Measurements from ENCODE around the gene GLT1D1. TPM values are rescaled to one million over a fixed set of nuclear protein-coding genes. Genes with fewer than 3 reads are reported as not detected.

The GLT1D1 gene
- total RNA-seq, 2 donors from 2014 or later, result 0.14 to 0.21 TPM

DNA sequence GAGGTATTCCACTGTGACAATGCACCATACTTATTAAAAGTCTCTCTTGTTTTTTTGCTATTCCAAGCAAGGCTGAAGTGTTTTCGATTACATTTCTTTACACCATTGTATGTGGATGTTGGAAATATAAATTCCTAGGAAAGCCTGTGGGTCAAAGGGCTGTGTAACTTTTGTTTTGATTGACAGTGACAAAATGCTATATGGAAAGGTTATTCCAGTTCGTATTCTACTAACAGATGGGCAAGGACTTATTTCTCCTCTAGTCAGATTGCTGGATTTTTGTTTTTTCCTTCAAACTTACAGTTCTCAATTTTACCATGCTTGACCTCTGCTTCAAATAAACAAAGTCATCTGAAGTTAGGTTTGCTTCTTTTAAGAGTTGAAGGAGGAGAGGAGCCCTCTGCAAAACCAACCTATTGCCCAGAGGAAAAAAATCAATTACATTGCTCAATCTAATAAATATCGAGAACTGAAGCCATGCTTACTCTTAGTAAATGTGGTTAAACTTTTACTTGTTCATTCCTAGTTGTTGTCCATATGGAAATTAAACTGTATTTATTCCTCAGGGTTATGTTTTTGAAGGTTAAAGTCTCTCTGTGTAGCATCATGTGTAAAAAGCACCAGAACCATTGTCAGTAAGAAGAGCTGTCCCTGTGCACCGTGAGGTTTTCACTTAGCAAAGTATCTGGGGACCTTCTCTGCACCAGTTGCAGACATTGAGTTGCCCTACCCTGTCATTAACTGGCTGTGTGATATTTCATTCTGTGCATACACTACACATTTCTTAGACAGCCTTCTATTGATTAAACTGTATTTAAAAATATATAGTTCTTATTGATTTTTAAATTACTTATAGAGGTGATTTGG is 26.9 kb downstream of the GLT1D1 start:
- Mint-ChIP-seq H3K27ac (no peak overlapping the region), H3K4me1 (ENCODE audit: low read depth in 2 of 2) (no peaks in the 10 kb centered on the region), H3K9me3 (no peaks in the 10 kb centered on the region), H3K36me3 (peaks cover 16% of the 10 kb centered on the region), H3K4me3 (no peak overlapping the region), H3K27me3 (no peaks in the 10 kb centered on the region)
- ATAC-seq (no peak), DNase-seq (ENCODE audit: low spot score) (no peak)

DNA sequence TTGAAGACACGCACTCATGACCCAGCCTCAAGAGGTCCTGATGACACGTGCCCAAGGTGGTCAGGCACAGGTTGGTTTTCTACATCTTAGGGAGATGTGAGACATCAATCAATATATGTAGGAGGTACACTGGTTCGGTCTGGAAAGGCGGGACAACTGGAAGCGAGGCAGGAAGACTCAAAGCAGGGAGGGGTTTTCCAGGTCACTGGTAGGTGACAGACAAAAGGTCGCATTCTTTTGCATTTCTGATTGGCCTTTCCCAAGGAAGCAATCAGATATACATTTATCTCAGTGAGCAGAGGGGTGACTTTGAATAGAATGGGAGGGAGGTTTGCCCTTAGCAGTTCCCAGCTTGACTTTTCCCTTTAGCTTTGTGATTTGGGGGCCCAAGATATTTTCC is 38.6 kb downstream of the GLT1D1 start:
- H3K27me3 Mint-ChIP-seq, result no peaks in the 10 kb centered on the region
- H3K36me3 Mint-ChIP-seq, result no peaks in the 10 kb centered on the region
- H3K9me3 Mint-ChIP-seq, result no peaks in the 10 kb centered on the region
- H3K4me1 Mint-ChIP-seq (ENCODE audit: low read depth in 2 of 2), result no peaks in the 10 kb centered on the region
- H3K27ac Mint-ChIP-seq, result no peak overlapping the region
- ATAC-seq (no peak), DNase-seq (ENCODE audit: low spot score) (no peak)
- no peak overlapping the region for H3K4me3 Mint-ChIP-seq

DNA sequence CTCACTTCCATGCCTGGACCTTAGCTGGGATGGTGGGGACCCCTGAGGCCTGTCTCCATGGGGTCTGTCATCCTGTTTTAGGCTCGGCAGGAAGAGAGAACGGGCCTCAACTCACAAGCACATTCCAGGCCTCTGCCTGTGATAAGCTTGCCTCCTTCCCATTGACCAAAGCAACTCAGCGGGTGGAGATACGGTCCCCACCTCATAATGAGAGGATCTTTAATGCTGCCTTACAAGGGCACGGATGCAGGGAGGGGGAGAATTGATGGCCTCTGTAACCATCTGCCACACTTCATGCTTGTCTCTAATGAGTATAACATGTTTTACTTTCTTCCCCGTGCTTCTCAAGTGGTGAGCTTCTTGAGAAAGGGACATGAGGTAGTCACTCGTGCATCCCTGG is 50.0 kb downstream of the GLT1D1 start:
- no peak overlapping the region for H3K27ac Mint-ChIP-seq
- H3K4me3 Mint-ChIP-seq, result no peak overlapping the region
- H3K9me3 Mint-ChIP-seq, result no peaks in the 10 kb centered on the region
- DNase-seq (ENCODE audit: low spot score) (no peak), ATAC-seq (no peak)
- H3K4me1 Mint-ChIP-seq (ENCODE audit: low read depth in 2 of 2), result no peaks in the 10 kb centered on the region
- peaks cover 2 to 3% of the 10 kb centered on the region in 2 donors for H3K27me3 Mint-ChIP-seq
- H3K36me3 Mint-ChIP-seq, result no peaks in the 10 kb centered on the region

DNA sequence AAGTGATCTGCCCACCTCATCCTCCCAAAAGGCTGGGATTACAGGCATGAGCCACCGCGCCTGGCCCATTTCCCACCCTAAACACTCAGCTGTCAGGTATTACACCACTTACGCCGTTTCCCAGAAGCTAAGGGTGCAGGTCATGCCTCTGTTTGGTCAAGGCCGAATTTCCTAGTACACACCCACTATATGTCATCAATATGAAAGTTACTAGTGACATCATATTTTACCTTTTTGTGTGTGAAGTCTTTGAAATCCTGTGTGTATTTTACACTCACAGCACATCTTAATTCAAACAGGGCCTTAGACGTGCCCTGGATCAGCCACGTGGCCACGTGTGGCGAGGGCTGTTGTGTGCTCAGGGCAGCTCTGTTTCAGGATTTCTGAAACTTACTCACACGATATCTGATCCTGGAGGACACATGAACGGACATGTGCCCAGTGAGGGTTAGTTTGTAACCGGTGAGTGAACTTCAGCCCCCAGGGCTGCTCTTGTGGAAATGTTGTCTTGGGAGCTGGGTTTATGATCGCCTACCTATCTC is 51.8 kb downstream of the GLT1D1 start:
- H3K9me3 Mint-ChIP-seq, result no peaks in the 10 kb centered on the region
- H3K27ac Mint-ChIP-seq, result no peak overlapping the region
- H3K4me1 Mint-ChIP-seq (ENCODE audit: low read depth in 2 of 2), result no peaks in the 10 kb centered on the region
- H3K4me3 Mint-ChIP-seq, result no peak overlapping the region
- H3K36me3 Mint-ChIP-seq, result no peaks in the 10 kb centered on the region
- ATAC-seq, result no peak
- peaks cover 0 to 3% of the 10 kb centered on the region in 2 donors for H3K27me3 Mint-ChIP-seq
- DNase-seq (ENCODE audit: low spot score), result no peak

DNA sequence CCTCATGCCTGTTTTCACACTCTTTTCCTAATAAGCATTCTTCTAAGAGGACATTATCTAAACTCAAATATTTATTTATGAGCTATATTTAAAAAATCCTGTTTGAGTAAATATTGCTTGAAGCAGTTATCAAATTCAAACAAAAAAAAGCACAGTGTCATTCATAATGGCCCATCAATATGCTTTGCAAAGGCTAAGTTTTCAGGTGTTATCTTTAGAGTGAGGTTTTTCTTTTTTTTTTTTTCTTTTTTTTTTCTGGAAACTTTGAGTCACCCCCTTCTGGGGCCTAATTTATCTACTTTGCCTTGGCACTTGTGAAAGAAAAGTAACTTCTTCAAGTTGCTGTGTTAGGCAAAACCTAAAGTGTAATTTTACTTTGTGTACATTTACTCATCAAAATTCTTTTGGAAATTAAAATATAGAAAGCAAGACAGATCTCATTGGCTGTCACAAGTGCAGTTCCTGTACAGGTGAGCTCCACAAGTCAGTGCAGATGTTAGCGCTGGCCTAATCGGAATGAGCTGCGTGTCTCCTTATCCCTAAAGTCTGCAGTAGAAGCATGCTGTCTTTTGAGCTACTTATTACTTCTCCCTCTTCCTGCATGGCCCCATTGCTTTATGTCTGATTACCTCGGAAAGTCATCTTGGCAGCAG is 53.3 kb downstream of the GLT1D1 start:
- H3K27me3 Mint-ChIP-seq, result peaks cover 0 to 3% of the 10 kb centered on the region in 2 donors
- DNase-seq (ENCODE audit: low spot score), result no peak
- no peak overlapping the region for H3K27ac Mint-ChIP-seq
- H3K36me3 Mint-ChIP-seq, result no peaks in the 10 kb centered on the region
- no peaks in the 10 kb centered on the region for H3K4me1 Mint-ChIP-seq (ENCODE audit: low read depth in 2 of 2)
- no peak overlapping the region for H3K4me3 Mint-ChIP-seq
- ATAC-seq, result no peak
- H3K9me3 Mint-ChIP-seq, result no peaks in the 10 kb centered on the region

DNA sequence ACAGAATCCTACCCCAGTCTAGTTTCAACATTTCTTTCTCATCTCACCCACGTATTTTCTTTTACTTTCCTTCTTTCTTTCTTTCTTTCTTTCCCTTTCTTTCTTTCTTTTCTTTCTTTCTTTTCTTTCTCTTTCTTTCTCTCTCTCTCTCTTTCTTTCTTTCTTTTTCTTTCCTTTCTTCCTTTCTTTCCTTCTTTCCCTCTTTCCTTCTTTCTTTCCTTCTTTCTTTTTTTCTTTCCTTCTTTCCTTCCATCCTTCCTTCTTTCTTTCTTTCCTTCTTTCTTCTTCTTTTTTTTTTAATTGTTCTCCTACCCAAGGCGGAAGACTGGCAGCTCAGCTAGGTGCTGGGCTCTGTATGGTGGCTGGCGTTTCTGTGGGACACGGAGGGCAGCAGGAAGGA is 55.0 kb downstream of the GLT1D1 start:
- Mint-ChIP-seq H3K4me1 (ENCODE audit: low read depth in 2 of 2) (no peaks in the 10 kb centered on the region), H3K36me3 (no peaks in the 10 kb centered on the region), H3K9me3 (no peaks in the 10 kb centered on the region), H3K27ac (no peak overlapping the region), H3K4me3 (no peak overlapping the region), H3K27me3 (no peaks in the 10 kb centered on the region)
- ATAC-seq (no peak), DNase-seq (ENCODE audit: low spot score) (no peak)

DNA sequence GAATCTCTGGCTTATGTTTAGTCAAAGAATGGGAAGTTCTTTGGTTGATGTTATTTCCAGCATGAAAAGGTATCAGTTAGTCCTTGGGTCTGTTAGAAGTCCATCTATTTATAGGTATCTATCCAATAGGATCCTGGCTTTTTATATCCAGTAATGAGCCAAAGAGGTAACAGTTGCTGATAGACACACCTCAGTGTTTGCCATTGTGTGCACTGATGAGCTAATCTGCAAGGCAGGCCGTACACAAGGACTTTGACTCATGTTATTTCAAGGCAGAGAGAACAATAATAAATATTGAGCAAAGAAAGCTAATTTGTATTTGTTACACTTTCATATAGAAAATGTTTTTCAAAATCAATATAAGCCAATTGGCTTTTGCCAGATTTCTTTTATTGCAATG is 56.4 kb downstream of the GLT1D1 start:
- Mint-ChIP-seq H3K36me3 (no peaks in the 10 kb centered on the region), H3K9me3 (no peaks in the 10 kb centered on the region), H3K4me1 (ENCODE audit: low read depth in 2 of 2) (peaks cover under 1 to 2% of the 10 kb centered on the region in 2 donors), H3K27ac (no peak overlapping the region), H3K4me3 (no peak overlapping the region), H3K27me3 (no peaks in the 10 kb centered on the region)
- no peak for ATAC-seq
- no peak for DNase-seq (ENCODE audit: low spot score)

DNA sequence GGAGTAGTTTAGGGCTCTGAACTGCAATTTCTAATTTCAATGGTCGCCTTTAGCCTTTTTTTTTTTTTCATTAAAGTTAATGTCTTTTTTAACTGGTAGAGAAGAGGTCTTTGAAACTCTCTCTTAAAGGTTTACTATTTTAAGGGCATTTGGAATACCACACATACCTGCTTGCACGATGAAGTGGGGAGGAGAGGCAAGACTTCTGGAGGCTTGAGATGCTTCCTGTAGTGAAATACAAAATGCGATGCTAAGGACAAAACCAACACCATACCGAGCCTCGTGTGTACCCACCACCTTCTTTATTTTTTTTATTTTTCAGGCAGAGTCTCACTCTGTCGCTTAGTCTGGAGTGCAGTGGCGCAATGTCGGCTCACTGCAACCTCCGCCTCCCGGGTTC is 57.4 kb downstream of the GLT1D1 start:
- Mint-ChIP-seq H3K4me1 (ENCODE audit: low read depth in 2 of 2) (peaks cover 4 to 6% of the 10 kb centered on the region in 2 donors), H3K4me3 (no peak overlapping the region), H3K27ac (no peak overlapping the region), H3K9me3 (no peaks in the 10 kb centered on the region), H3K27me3 (no peaks in the 10 kb centered on the region), H3K36me3 (no peaks in the 10 kb centered on the region)
- DNase-seq (ENCODE audit: low spot score), result no peak
- ATAC-seq, result no peak

DNA sequence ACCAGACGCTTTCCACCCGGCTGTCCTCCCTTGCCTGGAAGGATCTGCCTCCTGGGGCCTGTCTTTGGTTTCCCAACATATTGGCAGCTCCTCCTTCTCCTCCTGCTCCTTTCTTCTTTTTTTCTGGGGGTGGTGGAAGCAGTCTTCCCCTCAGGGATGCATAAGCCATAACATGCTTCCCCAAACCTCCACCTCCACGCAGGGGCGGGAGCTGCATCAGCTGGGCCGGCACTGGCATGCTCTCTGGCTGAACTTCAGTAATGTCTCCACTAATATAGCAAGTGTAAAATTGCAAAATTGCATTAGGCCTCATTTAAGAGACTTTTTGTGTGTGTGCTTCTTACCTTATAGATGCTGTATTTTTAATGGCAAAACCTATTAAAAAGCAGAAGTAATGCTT is 58.6 kb downstream of the GLT1D1 start:
- H3K9me3 Mint-ChIP-seq, result no peaks in the 10 kb centered on the region
- no peak overlapping the region for H3K27ac Mint-ChIP-seq
- ATAC-seq (no peak), DNase-seq (ENCODE audit: low spot score) (no peak)
- peaks cover 7 to 15% of the 10 kb centered on the region in 2 donors for H3K4me1 Mint-ChIP-seq (ENCODE audit: low read depth in 2 of 2)
- H3K27me3 Mint-ChIP-seq, result no peaks in the 10 kb centered on the region
- H3K4me3 Mint-ChIP-seq, result no peak overlapping the region
- H3K36me3 Mint-ChIP-seq, result no peaks in the 10 kb centered on the region

DNA sequence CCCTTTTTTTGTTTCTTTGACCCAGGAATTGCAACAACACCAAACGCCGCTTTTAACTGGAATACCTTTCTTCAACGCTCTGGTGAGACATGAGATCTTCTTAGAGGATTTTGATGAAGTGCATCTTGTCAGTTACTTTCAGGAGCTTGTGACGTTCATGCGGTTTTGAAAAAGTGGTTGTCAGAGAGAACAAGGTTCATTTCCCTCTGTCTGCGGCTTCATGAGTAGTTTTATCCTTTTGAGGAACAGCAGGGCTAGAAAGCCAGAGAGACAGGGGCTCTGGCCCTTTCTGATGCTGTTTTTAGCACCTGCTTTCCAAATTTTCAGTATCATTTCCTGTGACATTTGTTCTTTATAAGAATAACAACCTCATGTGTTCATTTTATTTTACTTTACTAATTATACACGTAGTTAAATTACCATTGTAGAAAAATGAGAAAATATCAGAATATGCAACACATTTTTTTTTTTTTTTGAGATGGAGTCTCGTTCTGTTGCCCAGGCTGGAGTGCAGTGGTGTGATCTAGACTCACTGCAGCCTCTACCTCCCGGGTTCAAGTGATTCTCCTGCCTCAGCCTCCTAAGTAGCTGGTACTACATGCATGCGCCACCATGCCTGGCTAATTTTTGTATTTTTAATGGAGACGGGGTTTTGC is 61.8 kb downstream of the GLT1D1 start:
- H3K9me3 Mint-ChIP-seq, result no peaks in the 10 kb centered on the region

DNA sequence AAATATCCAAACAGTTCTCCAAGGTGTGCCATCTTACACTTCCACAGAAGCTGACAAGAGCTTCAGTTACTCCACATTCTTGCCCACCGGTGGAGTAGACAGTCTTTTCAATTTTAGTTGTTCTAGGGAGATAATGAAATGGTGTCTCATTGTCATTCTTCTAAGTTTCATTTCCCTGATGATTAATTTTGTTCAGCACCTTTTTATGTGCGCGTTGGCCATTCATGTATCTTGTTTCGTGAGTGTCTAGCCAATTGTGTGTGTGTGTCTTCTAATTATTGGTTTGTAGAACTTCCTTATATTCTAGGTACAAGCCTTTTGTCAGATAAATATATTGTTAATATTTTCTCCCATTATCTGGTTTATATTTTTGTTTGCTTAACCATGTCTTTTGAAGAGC is 63.1 kb downstream of the GLT1D1 start:
- Mint-ChIP-seq H3K36me3 (no peaks in the 10 kb centered on the region), H3K27me3 (peaks cover 0 to 2% of the 10 kb centered on the region in 2 donors), H3K27ac (no peak overlapping the region), H3K4me3 (peak overlapping the region; percentile 2), H3K4me1 (ENCODE audit: low read depth in 2 of 2) (peaks cover 7 to 15% of the 10 kb centered on the region in 2 donors), H3K9me3 (no peaks in the 10 kb centered on the region)
- no peak for DNase-seq (ENCODE audit: low spot score)
- ATAC-seq, result no peak

More for the DNA sequence above, 61.8 kb downstream of the GLT1D1 start:
- H3K4me3 Mint-ChIP-seq, result peak overlapping the region; percentile 67
- H3K4me1 Mint-ChIP-seq (ENCODE audit: low read depth in 2 of 2), result peaks cover 7 to 15% of the 10 kb centered on the region in 2 donors
- peak overlapping the region in 1 of 2 donors; percentile 24 for H3K27ac Mint-ChIP-seq
- ATAC-seq (peak in 1 of 2 donors; percentile 82), DNase-seq (ENCODE audit: low spot score) (no peak)
- H3K27me3 Mint-ChIP-seq, result peaks cover 0 to 2% of the 10 kb centered on the region in 2 donors
- no peaks in the 10 kb centered on the region for H3K36me3 Mint-ChIP-seq

DNA sequence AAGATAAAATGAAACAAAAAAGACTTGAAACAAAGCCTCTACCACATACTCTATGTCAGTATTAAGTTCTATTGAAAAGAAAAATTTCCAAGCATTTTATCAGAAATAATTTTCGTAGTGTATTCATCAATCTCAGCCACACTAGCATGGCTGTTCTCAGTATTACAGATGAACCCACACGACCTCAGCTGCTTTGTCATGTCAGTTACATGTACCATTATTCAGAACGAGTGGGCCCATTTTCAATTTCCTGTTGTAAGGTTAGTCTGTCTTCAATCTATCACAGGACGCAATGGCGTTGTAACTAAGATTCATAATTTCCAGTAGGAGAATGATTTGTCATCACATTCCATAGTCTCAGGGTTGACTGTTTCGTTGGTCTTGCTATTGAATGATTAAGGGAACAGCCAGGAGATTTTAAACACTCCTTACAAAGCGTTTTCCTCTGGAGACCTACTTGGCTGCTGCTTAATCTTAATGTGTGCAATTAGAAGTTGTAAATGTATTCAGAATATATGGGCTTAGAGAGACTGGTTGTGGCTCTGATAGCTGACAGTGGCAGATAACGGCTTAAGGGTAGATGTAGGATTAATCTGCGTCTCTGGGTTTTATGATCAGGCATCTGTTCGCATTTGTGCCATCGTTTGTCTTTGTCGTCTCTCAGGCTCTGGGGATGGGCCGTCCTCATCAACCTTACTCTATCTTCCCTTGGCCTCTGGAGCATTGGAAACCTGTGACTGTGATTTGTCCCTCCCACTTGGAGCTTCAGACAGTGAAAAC is 65.4 kb downstream of the GLT1D1 start:
- ATAC-seq (no peak), DNase-seq (ENCODE audit: low spot score) (no peak)
- H3K4me1 Mint-ChIP-seq (ENCODE audit: low read depth in 2 of 2), result peaks cover 7 to 15% of the 10 kb centered on the region in 2 donors
- H3K27ac Mint-ChIP-seq, result no peak overlapping the region
- peaks cover 6 to 8% of the 10 kb centered on the region in 2 donors for H3K27me3 Mint-ChIP-seq
- H3K36me3 Mint-ChIP-seq, result no peaks in the 10 kb centered on the region
- H3K4me3 Mint-ChIP-seq, result no peak overlapping the region
- no peaks in the 10 kb centered on the region for H3K9me3 Mint-ChIP-seq

DNA sequence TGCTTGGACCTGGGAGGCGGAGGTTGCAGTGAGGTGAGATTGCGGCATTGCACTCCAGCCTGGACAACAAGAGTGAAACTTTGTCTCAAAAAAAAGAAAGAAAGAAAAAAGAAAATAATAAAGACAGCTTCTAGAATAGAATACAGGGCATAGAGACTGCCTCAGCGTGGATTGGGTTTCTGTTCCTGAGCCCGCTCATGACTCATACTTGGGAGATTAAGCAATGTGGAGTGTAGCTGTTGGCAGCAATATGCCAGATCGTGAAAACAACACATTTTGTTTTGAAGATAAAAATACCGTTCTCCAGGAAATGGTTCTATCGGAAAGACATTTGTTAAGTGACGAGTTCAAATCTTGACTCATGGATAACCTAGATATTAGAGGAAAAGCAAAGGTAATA is 67.2 kb downstream of the GLT1D1 start:
- Mint-ChIP-seq H3K27ac (no peak overlapping the region), H3K9me3 (peaks cover 3% of the 10 kb centered on the region), H3K4me3 (no peak overlapping the region), H3K36me3 (no peaks in the 10 kb centered on the region), H3K4me1 (ENCODE audit: low read depth in 2 of 2) (peaks cover 4 to 13% of the 10 kb centered on the region in 2 donors), H3K27me3 (peaks cover 6 to 8% of the 10 kb centered on the region in 2 donors)
- DNase-seq (ENCODE audit: low spot score), result no peak
- no peak for ATAC-seq

All from natural killer cell treated with Interleukin-12 subunit alpha and Interleukin-12 subunit beta and Interleukin-15 and Interleukin-18, amount 100 ng/mL, for 72 hours (primary cell).